ENCODE measurements around the gene PODXL2. TPM values are rescaled to one million over a fixed set of nuclear protein-coding genes. Genes with fewer than 3 reads are reported as not detected.

Gene PODXL2
- total RNA-seq, 3 donors from 2014 or later, result 8.8 to 10.6 (median 8.8) TPM

GRCh38 chr3:127590282-127590592, 38.7 kb upstream of the PODXL2 start:
- no peaks in the 10 kb centered on the region for H3K9me3 ChIP-seq
- H3K4me3 ChIP-seq, result peak overlapping the region; percentile 90 to 98 (median 94)
- peak overlapping the region; percentile 92 to 97 for H3K27ac ChIP-seq
- intact Hi-C loops (cut with DNase I; ENCODE audit: low total_unique reads), result no loop called here
- TF ChIP-seq CTCF (IDR thresholded peaks at IDR 0.05), result no peak
- TF ChIP-seq POLR2AphosphoS5 (IDR thresholded peaks at IDR 0.05), result no peak
- TF ChIP-seq POLR2A (IDR thresholded peaks at IDR 0.05), result no peak
- no peak for DNase-seq (ENCODE audit: low spot score in 2 of 2)
- no peaks in the 10 kb centered on the region for H3K36me3 ChIP-seq
- no peaks in the 10 kb centered on the region for H3K27me3 ChIP-seq
- H3K4me1 ChIP-seq, result peaks cover 14% of the 10 kb centered on the region in 2 donors

GRCh38 chr3:127590593-127591465, 38.2 kb upstream of the PODXL2 start, which contains the start of gene TPRA1:
Gene TPRA1, minus strand, starts transcription at chr3:127590733. Its CDS starts 10,587 bp downstream, at chr3:127580146.
- peak; percentile 78 to 94 for DNase-seq (ENCODE audit: low spot score in 2 of 2)
- TF ChIP-seq POLR2AphosphoS5 (IDR thresholded peaks at IDR 0.05), result peak in 2 of 3 donors; percentile 37 to 39
- no peak for TF ChIP-seq POLR2A (IDR thresholded peaks at IDR 0.05)
- TF ChIP-seq CTCF (IDR thresholded peaks at IDR 0.05), result no peak
- Histone ChIP-seq H3K4me1 (peaks cover 14% of the 10 kb centered on the region in 2 donors), H3K4me3 (peak within 1 kb of the TSS; percentile 90 to 98 (median 94)), H3K9me3 (no peaks in the 10 kb centered on the region), H3K36me3 (no peaks in the 10 kb centered on the region), H3K27ac (peak within 1 kb of the TSS; percentile 92 to 97), H3K27me3 (no peaks in the 10 kb centered on the region)
- intact Hi-C loops (cut with DNase I; ENCODE audit: low total_unique reads), result no loop called here

- Histone ChIP-seq H3K9me3 (no peaks in the 10 kb centered on the region), H3K27me3 (no peaks in the 10 kb centered on the region), H3K4me1 (peaks cover 7 to 14% of the 10 kb centered on the region in 2 donors), H3K4me3 (no peak overlapping the region), H3K27ac (no peak overlapping the region), H3K36me3 (no peaks in the 10 kb centered on the region)
- DNase-seq (ENCODE audit: low spot score in 2 of 2), result no peak
- TF ChIP-seq POLR2A (IDR thresholded peaks at IDR 0.05), result no peak
- no peak for TF ChIP-seq CTCF (IDR thresholded peaks at IDR 0.05)
- TF ChIP-seq POLR2AphosphoS5 (IDR thresholded peaks at IDR 0.05), result no peak
- intact Hi-C loops (cut with DNase I; ENCODE audit: low total_unique reads), result no loop called here
Measured at GRCh38 chr3:127593178-127593577, 35.8 kb upstream of the PODXL2 start.

GRCh38 chr3:127595303-127595702, 33.7 kb upstream of the PODXL2 start:
- no peaks in the 10 kb centered on the region for H3K9me3 ChIP-seq
- intact Hi-C loops (cut with DNase I; ENCODE audit: low total_unique reads), result no loop called here
- no peak overlapping the region for H3K27ac ChIP-seq
- no peak for DNase-seq (ENCODE audit: low spot score in 2 of 2)
- H3K36me3 ChIP-seq, result no peaks in the 10 kb centered on the region
- TF ChIP-seq POLR2A (IDR thresholded peaks at IDR 0.05) (no peak), POLR2AphosphoS5 (IDR thresholded peaks at IDR 0.05) (no peak)
- no peak overlapping the region for H3K4me3 ChIP-seq
- H3K4me1 ChIP-seq, result peaks cover 5 to 7% of the 10 kb centered on the region in 2 donors
- no peaks in the 10 kb centered on the region for H3K27me3 ChIP-seq

GRCh38 chr3:127597020-127597771, 31.8 kb upstream of the PODXL2 start:
- Histone ChIP-seq H3K36me3 (no peaks in the 10 kb centered on the region), H3K4me1 (no peaks in the 10 kb centered on the region), H3K27ac (no peak overlapping the region), H3K4me3 (peak overlapping the region in 2 of 3 donors; percentile 55 to 65), H3K27me3 (no peaks in the 10 kb centered on the region), H3K9me3 (no peaks in the 10 kb centered on the region)
- no peak for DNase-seq (ENCODE audit: low spot score in 2 of 2)
- no peak for TF ChIP-seq POLR2AphosphoS5 (IDR thresholded peaks at IDR 0.05)
- TF ChIP-seq CTCF (IDR thresholded peaks at IDR 0.05), result no peak
- TF ChIP-seq POLR2A (IDR thresholded peaks at IDR 0.05), result no peak
- intact Hi-C loops (cut with DNase I; ENCODE audit: low total_unique reads), result no loop called here

Data from breast epithelium (tissue), 4 donors.